Measurements from ENCODE around the gene MAS1L. TPM values are rescaled to one million over a fixed set of nuclear protein-coding genes. Genes with fewer than 3 reads are reported as not detected.

The MAS1L gene
- total RNA-seq, 1 experiment from 2014 or later: not detected

DNA sequence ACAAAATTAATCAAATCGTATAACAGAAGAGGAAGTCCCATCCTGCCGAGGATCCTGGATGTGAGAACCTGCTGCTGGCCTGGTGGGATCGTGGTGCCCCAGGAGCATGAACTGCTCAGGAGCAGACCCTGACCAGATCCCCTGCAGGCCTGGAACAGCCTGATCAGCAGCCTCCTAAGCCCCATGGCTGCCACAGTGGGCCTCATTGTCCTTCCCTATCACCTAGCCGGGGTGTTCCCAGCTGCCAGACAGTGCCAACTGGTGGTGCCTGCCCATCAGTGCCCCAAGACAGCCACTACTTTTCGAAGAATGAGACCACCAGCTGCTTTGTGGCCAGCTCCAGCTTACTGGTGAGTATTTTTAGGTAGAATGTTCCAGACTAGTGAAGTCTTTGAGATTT, 19.6 kb upstream of the MAS1L start:
- no peak overlapping the region for H3K27ac Mint-ChIP-seq
- H3K9me3 Mint-ChIP-seq: no peaks in the 10 kb centered on the region; a peak in 1 of 5 replicates
- H3K79me1 ChIP-seq (ENCODE audit: insufficient read depth, low read depth, low read length, poor library complexity, severe bottlenecking): no peaks in the 10 kb centered on the region
- H3K23me2 ChIP-seq (ENCODE audit: insufficient read length, low read depth, low read length, poor library complexity, severe bottlenecking): no peaks in the 10 kb centered on the region
- H2AFZ ChIP-seq (ENCODE audit: low read length): no peak overlapping the region
- no peak overlapping the region for H3K9ac ChIP-seq (ENCODE audit: extremely low read depth, insufficient read length, low read length)
- H3K14ac ChIP-seq (ENCODE audit: insufficient read depth, low read length): no peak overlapping the region
- no peak overlapping the region for H2AK5ac ChIP-seq (ENCODE audit: insufficient read length, low read length)
- H3K18ac ChIP-seq (ENCODE audit: insufficient read length, low read depth, low read length): no peak overlapping the region
- no peak overlapping the region for H4K5ac ChIP-seq (ENCODE audit: insufficient read length, low read depth, low read length)
- no CpG with 5 or more reads among the region's 5 CpGs for WGBS (ENCODE audit: extremely low coverage, insufficient read length, low lambda C conversion rate)
- H4K8ac ChIP-seq (replicated peaks; ENCODE audit: insufficient read length, low read depth, low read length): no peak overlapping the region
- no peaks in the 10 kb centered on the region for H3K4me1 ChIP-seq (ENCODE audit: insufficient read depth, low read length)
- H4K20me1 ChIP-seq (ENCODE audit: control insufficient read depth, insufficient read depth, insufficient read length): no peaks in the 10 kb centered on the region
- H3K4me2 ChIP-seq (ENCODE audit: insufficient read depth, insufficient read length, low read length): no peak overlapping the region
- H3K4ac ChIP-seq (ENCODE audit: low read depth, low read length): no peak overlapping the region
- no peaks in the 10 kb centered on the region for H3K9me3 ChIP-seq (ENCODE audit: control insufficient read depth, low read depth, low read length)
- no peak overlapping the region for H3K23ac ChIP-seq (ENCODE audit: insufficient read length, low read depth, low read length)
- no peak overlapping the region for H2BK20ac ChIP-seq (ENCODE audit: low read depth, low read length, poor library complexity, severe bottlenecking)
- no peak overlapping the region for H2BK15ac ChIP-seq (ENCODE audit: low read depth, low read length)
- no peak overlapping the region for H2BK120ac ChIP-seq (ENCODE audit: low read depth, low read length, poor library complexity, severe bottlenecking)
- peaks cover 4 to 11% of the 10 kb centered on the region in 2 experiments for H3K4me1 Mint-ChIP-seq
- peak; percentile 10 for DNase-seq
- H3K4me3 Mint-ChIP-seq: no peak overlapping the region
- H4K91ac ChIP-seq (ENCODE audit: insufficient read length, low read depth, low read length): no peak overlapping the region
- H2BK12ac ChIP-seq (ENCODE audit: insufficient read length, low read depth, low read length): no peak overlapping the region
- H2BK5ac ChIP-seq (ENCODE audit: insufficient read length, low read length): no peak overlapping the region
- H3T11ph ChIP-seq (ENCODE audit: low read length): no peak overlapping the region
- no peak overlapping the region for H3K27ac ChIP-seq (ENCODE audit: insufficient read length, low read depth, low read length)
- TF ChIP-seq CTCF (conservative IDR thresholded peaks at IDR 0.05): no peak
- no peaks in the 10 kb centered on the region for H3K79me2 ChIP-seq (ENCODE audit: insufficient read depth, low read length)
- H3K27me3 ChIP-seq (ENCODE audit: insufficient read depth, low read length): no peaks in the 10 kb centered on the region
- H3K36me3 Mint-ChIP-seq (ENCODE audit: insufficient read depth in 1 of 3, low read depth in 3 of 3): no peaks in the 10 kb centered on the region
- peaks cover 7% of the 10 kb centered on the region for H3K27me3 Mint-ChIP-seq (ENCODE audit: low read depth)
- no peak overlapping the region for H3K56ac ChIP-seq (ENCODE audit: insufficient read length, low read depth, low read length)
